OCI-LY7 (cell line): ENCODE results near the gene HIVEP3. TPM values are rescaled to one million over a fixed set of nuclear protein-coding genes. Genes with fewer than 3 reads are reported as not detected.
A peak's percentile ranks its signal among the peaks of the same experiment; 100 is the strongest.

ENCODE experiments used
- BruUV-seq: library from RNA; stranded (reverse); fragments of 400-500 nt; replicated peaks from 2 replicates; lab custom pipeline; 2021; lab: Mats Ljungman, UMichigan
- CTCF ChIA-PET: fragments of 300-600 bp; sonication (Branson Sonifier 250); formaldehyde crosslinking; loops from one replicate; lab custom pipeline; 2022; ENCODE audit warnings: antibody characterized with exemption; ENCODE audit not compliant: unreplicated experiment; lab: Charles Lee
- POLR2A ChIA-PET: fragments of 300-600 bp; sonication (Branson Sonifier 250); formaldehyde crosslinking; loops from one replicate; lab custom pipeline; 2022; ENCODE audit warnings: antibody characterized with exemption; lab: Charles Lee
- DNase-seq: peaks from one replicate; pipeline ENCODE4 v3.0.0-alpha.2; 2015; ENCODE audit warnings: low spot score
- H2AFZ ChIP-seq: fragments of 200-600 bp; sonication (generic), shearing (Covaris generic); 2 replicates; pipeline ENCODE4 v1.6.1; 2014; ENCODE audit warnings: mild to moderate bottlenecking, antibody characterized with exemption, low read length, moderate library complexity
- H3K27ac ChIP-seq: fragments of 200-600 bp; sonication (generic); 2 replicates; pipeline ENCODE4 v1.5.1; 2014; ENCODE audit warnings: mixed run types, low read depth, mild to moderate bottlenecking, moderate library complexity, low read length, inconsistent platforms; ENCODE audit not compliant: poor library complexity, severe bottlenecking
- H3K36me3 ChIP-seq: fragments of 200-600 bp; sonication (generic); 2 replicates; pipeline ENCODE4 v1.6.1; 2014; ENCODE audit warnings: mild to moderate bottlenecking, antibody characterized with exemption, low read length, moderate library complexity, mixed read lengths; ENCODE audit not compliant: insufficient read depth
- H3K4me1 ChIP-seq: fragments of 200-600 bp; sonication (generic); 2 replicates; pipeline ENCODE4 v1.5.1; 2014; ENCODE audit warnings: mild to moderate bottlenecking, low read length; ENCODE audit not compliant: insufficient read depth, poor library complexity, severe bottlenecking
- H3K4me2 ChIP-seq: fragments of 200-600 bp; sonication (generic); 2 replicates; pipeline ENCODE4 v1.6.1; 2014; ENCODE audit warnings: mild to moderate bottlenecking, low read length
- H3K4me3 ChIP-seq: fragments of 200-600 bp; sonication (generic); 2 replicates; pipeline ENCODE4 v1.5.1; 2014; ENCODE audit warnings: mild to moderate bottlenecking, low read depth, low read length; ENCODE audit not compliant: poor library complexity, severe bottlenecking
- H3K79me2 ChIP-seq: fragments of 200-600 bp; sonication (generic); 2 replicates; pipeline ENCODE4 v1.6.1; 2016; ENCODE audit warnings: low read depth, mild to moderate bottlenecking, low read length, moderate library complexity, mixed read lengths; ENCODE audit not compliant: insufficient read depth
- H3K9me2 ChIP-seq: fragments of 200-600 bp; sonication (generic); 2 replicates; pipeline ENCODE4 v1.6.1; 2016; ENCODE audit warnings: mild to moderate bottlenecking, low read length, mixed read lengths; ENCODE audit not compliant: insufficient read depth
- H3K9me3 ChIP-seq: fragments of 200-600 bp; sonication (generic); 2 replicates; pipeline ENCODE4 v1.6.1; 2014; ENCODE audit warnings: mild to moderate bottlenecking, mixed run types, low read length, mixed read lengths
- H4K20me1 ChIP-seq: fragments of 200-600 bp; sonication (generic); 2 replicates; pipeline ENCODE4 v1.6.1; 2014; ENCODE audit warnings: mild to moderate bottlenecking, antibody characterized with exemption, low read length, moderate library complexity, mixed read lengths; ENCODE audit not compliant: insufficient read depth
- CTCF ChIP-seq: fragments of 200-600 bp; sonication (generic); conservative IDR thresholded peaks from 2 replicates; pipeline ENCODE4 v1.5.1; 2014; ENCODE audit warnings: mild to moderate bottlenecking, antibody characterized with exemption, low read length, moderate library complexity, mixed read lengths
- EZH2phosphoT487 ChIP-seq: fragments of 200-600 bp; sonication (generic); IDR thresholded peaks from 2 replicates; pipeline ENCODE4 v1.6.1; 2018; ENCODE audit warnings: low read depth, borderline replicate concordance, mild to moderate bottlenecking, mixed run types, antibody characterized with exemption, low read length, moderate library complexity, mixed read lengths
- intact Hi-C: fragments of 100-400 bp; cut with micrococcal nuclease; formaldehyde crosslinking; loops from one replicate; pipeline ENCODE4 v1.10.0; 2022; ENCODE audit not compliant: unreplicated experiment
- total RNA-seq, 2 experiments: library from RNA; depleted of rRNA in 1 of 2; stranded (reverse); fragments of >200 nt in 1 of 2; shearing (Covaris generic) in 1 of 2; gene quantifications; 2 replicates each; pipeline ENCODE4 v1.2.3, GENCODE V29; 2014 to 2022

The HIVEP3 gene
- total RNA-seq, 2 experiments from 2014 or later: 0.53 to 0.60 TPM

DNA sequence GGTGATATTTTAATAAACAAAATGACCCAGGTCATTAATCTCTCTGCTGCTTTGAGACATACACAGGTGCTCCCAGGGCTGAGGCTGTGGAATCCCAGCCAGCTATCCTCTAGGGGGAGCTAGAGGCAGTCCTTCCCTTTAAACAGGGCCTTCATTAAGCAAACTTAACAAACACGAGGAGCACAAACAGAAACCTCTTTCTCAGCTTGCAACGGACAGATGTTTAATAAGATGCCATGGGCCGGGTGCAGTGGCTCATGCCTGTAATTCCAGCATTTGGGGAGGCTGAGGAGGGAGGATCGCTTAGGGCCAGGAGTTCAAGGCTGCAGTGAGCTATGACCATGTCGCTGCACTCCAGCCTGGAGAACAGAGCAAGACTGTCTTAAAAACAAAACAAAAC is 106.7 kb downstream of the HIVEP3 start:
- H3K27ac ChIP-seq: no peak overlapping the region
- no peak overlapping the region for H3K4me2 ChIP-seq
- CTCF ChIA-PET: no interaction called here
- H3K9me3 ChIP-seq: no peaks in the 10 kb centered on the region
- H4K20me1 ChIP-seq: no peaks in the 10 kb centered on the region
- TF ChIP-seq EZH2phosphoT487 (no peak), CTCF (peak; percentile 84)
- POLR2A ChIA-PET: no interaction called here
- H3K9me2 ChIP-seq: no peaks in the 10 kb centered on the region
- H3K79me2 ChIP-seq: no peaks in the 10 kb centered on the region
- no peak overlapping the region for H2AFZ ChIP-seq
- DNase-seq: peak; percentile 50
- no TSS peak for BruUV-seq
- no peaks in the 10 kb centered on the region for H3K4me1 ChIP-seq
- intact Hi-C loops: no loop called here
- no peaks in the 10 kb centered on the region for H3K36me3 ChIP-seq
- H3K4me3 ChIP-seq: no peak overlapping the region

DNA sequence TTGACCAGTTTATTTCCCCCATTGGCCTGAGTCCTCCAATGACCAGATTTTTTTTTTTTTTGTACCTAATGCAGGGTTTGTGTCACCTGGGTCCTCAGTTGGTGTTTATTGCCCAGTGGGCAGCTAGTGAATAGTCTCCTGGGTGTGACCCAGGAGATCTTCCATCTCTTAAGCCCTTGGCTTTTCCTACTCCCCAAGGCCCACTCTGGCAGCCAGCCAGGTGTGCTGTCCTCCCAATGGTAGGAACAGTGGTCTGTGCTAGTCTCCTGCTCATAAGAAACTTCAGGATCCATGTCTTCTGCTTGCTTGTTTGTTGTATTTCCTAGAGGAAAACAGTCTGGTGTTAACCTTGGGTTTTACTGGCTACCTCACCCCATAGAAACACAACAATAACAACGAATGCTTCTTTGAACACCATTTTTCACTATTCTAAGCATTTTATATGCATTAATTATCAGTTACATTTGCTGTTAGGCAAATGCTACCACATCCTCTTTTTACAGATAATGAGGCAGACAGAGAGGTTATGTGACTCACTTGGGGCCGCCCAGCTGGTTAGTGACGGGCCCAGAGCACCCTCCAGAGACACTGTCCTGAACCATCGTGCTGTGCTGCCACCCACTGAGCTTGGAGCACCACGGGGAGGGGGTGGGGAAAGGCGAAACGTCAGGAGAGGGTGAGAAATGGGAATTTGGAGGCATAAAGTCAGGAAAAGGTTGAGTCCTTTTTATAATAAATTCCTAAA is 107.5 kb downstream of the HIVEP3 start:
- intact Hi-C loops: no loop called here
- Histone ChIP-seq H3K79me2 (no peaks in the 10 kb centered on the region), H3K36me3 (no peaks in the 10 kb centered on the region), H3K27ac (no peak overlapping the region), H3K4me3 (no peak overlapping the region), H3K4me2 (no peak overlapping the region), H4K20me1 (no peaks in the 10 kb centered on the region), H3K9me3 (no peaks in the 10 kb centered on the region), H2AFZ (no peak overlapping the region), H3K4me1 (no peaks in the 10 kb centered on the region), H3K9me2 (no peaks in the 10 kb centered on the region)
- no TSS peak for BruUV-seq
- TF ChIP-seq EZH2phosphoT487 (no peak), CTCF (no peak)
- CTCF ChIA-PET: interaction anchor here (0.6 kb wide), 1 partner anchor 1400 kb away, joined by 4 read pairs; no protein-coding TSS in a partner anchor
- POLR2A ChIA-PET: no interaction called here
- no peak for DNase-seq

GRCh38 chr1:41810446-41810845 is 108.3 kb downstream of the HIVEP3 start:
- no peaks in the 10 kb centered on the region for H3K4me1 ChIP-seq
- intact Hi-C loops: no loop called here
- CTCF ChIA-PET: interaction anchor here (0.6 kb wide), 1 partner anchor 1401 kb away, joined by 4 read pairs; no protein-coding TSS in a partner anchor
- H3K9me3 ChIP-seq: no peaks in the 10 kb centered on the region
- H3K4me2 ChIP-seq: no peak overlapping the region
- peak; percentile 46 for DNase-seq
- no peak overlapping the region for H3K27ac ChIP-seq
- H4K20me1 ChIP-seq: no peaks in the 10 kb centered on the region
- POLR2A ChIA-PET: no interaction called here
- H2AFZ ChIP-seq: no peak overlapping the region
- H3K79me2 ChIP-seq: no peaks in the 10 kb centered on the region
- no peaks in the 10 kb centered on the region for H3K9me2 ChIP-seq
- H3K36me3 ChIP-seq: no peaks in the 10 kb centered on the region
- no peak overlapping the region for H3K4me3 ChIP-seq
- BruUV-seq: no TSS peak
- no peak for TF ChIP-seq CTCF
- no peak for TF ChIP-seq EZH2phosphoT487
